HPDE6-E6E7 (cell line): ENCODE measurements around the gene RRM1.
"Not testable (repeated sequence)": the region's sequence is repeated elsewhere in the genome, so short reads cannot be mapped to it uniquely, and the experiment has no call there.

Experiments
- DNase-seq: peaks from one replicate; pipeline ENCODE4 v3.0.0; 2011; ENCODE audit warnings: missing footprints; ENCODE audit errors: extremely low spot score

RRM1 gene

GRCh38 chr11:4138497-4138896 lies 43.9 kb downstream of the RRM1 start:
- no peak for DNase-seq

- DNase-seq: no peak
Measured at GRCh38 chr11:4140067-4140636, 45.6 kb downstream of the RRM1 start.

GRCh38 chr11:4146070-4146771 lies 51.6 kb downstream of the RRM1 start:
- no peak for DNase-seq

- no peak for DNase-seq
Measured at GRCh38 chr11:4146772-4147098, 52.1 kb downstream of the RRM1 start.

- no peak for DNase-seq
Measured at GRCh38 chr11:4154503-4154902, 59.9 kb downstream of the RRM1 start.

GRCh38 chr11:4156571-4156970 lies 62.0 kb downstream of the RRM1 start:
- DNase-seq: no peak

GRCh38 chr11:4158818-4159217 lies 64.2 kb downstream of the RRM1 start:
- not testable (repeated sequence) for DNase-seq

- no peak for DNase-seq
Measured at GRCh38 chr11:4161305-4161704, 66.7 kb downstream of the RRM1 start.

- no peak for DNase-seq
Measured at GRCh38 chr11:4164884-4165590, 70.4 kb downstream of the RRM1 start.

GRCh38 chr11:4167292-4167691 lies 72.7 kb downstream of the RRM1 start:
- no peak for DNase-seq

- DNase-seq: no peak
Measured at GRCh38 chr11:4167758-4168157, 73.2 kb downstream of the RRM1 start.

- not testable (repeated sequence) for DNase-seq
Measured at GRCh38 chr11:4175620-4176350, 81.2 kb downstream of the RRM1 start.

GRCh38 chr11:4178813-4179662 lies 84.4 kb downstream of the RRM1 start:
- DNase-seq: no peak

- no peak for DNase-seq
Measured at GRCh38 chr11:4180441-4181183, 86.0 kb downstream of the RRM1 start.

GRCh38 chr11:4181782-4182721 lies 87.5 kb downstream of the RRM1 start:
- peak; percentile 64 for DNase-seq

- DNase-seq: no peak
Measured at GRCh38 chr11:4183410-4184057, 88.9 kb downstream of the RRM1 start.

- no peak for DNase-seq
Measured at GRCh38 chr11:4184163-4184916, 89.7 kb downstream of the RRM1 start.

GRCh38 chr11:4185561-4185960 lies 91.0 kb downstream of the RRM1 start:
- no peak for DNase-seq
